ENCODE measurements around the gene WWOX.

WWOX gene

GRCh38 chr16:78836802-78837491, 737.5 kb downstream of the WWOX start:
- DNase-seq = peak; percentile 37

- DNase-seq = no peak
Observed at GRCh38 chr16:78837706-78838105, 738.3 kb downstream of the WWOX start.

DNA sequence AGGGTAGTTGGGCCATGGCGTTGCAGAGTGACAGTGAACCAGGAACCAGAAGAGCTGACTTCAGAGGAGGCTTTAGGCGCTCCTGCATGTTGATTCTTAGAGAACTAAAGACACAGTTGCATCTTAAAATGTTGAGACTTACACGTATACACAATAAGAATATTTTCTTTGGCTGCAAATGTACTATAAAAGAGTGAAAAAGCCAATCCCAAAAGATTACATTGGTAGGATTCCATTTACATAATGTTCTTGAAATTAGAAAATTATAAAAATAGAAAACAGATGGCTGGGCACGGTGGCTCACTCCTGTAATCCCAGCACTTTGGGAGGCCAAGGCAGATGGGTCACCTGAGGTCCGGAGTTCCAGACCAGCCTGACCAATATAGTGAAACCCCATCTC, 738.8 kb downstream of the WWOX start:
- no peak for DNase-seq

GRCh38 chr16:78842950-78843349, 743.5 kb downstream of the WWOX start:
- DNase-seq = no peak

- no peak for DNase-seq
Observed at GRCh38 chr16:78843978-78844377, 744.5 kb downstream of the WWOX start.

DNA sequence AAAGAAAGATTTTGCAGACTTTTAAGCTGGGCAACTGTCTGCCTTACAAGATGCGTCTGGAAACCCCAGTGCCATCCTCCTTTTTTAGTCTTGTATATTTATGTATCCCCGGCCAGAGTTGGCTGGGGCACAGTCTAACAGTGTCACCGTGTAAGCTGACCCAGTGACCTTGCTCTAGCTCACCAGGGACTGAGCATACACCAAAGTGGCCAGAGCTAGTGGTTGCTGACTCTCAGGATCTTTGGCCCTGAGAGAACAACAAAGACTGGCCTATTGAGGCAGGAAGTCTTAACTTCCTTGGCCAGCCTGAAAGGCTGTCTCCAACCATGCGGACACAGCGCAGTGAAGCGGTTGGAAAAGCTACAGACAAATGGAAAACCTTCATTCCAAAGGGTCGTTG, 745.2 kb downstream of the WWOX start:
- no peak for DNase-seq

GRCh38 chr16:78851266-78851665, 751.8 kb downstream of the WWOX start:
- DNase-seq = no peak

- DNase-seq = no peak
Observed at GRCh38 chr16:78852081-78852635, 752.7 kb downstream of the WWOX start.

- DNase-seq = no peak
Observed at GRCh38 chr16:78862022-78862421, 762.6 kb downstream of the WWOX start.

GRCh38 chr16:78866521-78866920, 767.1 kb downstream of the WWOX start:
- DNase-seq = no peak

GRCh38 chr16:78869492-78869891, 770.0 kb downstream of the WWOX start:
- DNase-seq = no peak

DNA sequence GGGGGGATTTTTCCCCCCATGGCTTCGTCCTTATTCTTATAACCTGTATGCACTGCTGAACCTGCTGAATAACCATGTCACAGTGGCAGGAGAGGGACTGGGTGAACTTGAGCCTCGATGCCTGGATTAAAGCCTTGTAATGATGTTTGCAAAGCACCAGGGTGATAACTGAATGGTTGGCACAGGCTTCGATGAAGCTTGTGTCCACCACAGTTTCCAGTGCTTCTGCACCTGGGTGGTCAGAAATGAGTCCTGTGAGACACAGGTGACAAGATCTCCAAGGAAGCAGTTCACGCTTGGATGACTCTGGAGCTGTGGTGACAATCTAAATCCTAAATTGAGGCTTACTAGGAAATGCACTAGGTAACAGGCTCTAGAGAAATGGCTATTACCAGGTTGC, 771.8 kb downstream of the WWOX start:
- no peak for DNase-seq

GRCh38 chr16:78876671-78877070, 777.2 kb downstream of the WWOX start:
- DNase-seq = no peak

GRCh38 chr16:78877114-78877655, 777.7 kb downstream of the WWOX start:
- DNase-seq = no peak

- no peak for DNase-seq
Observed at GRCh38 chr16:78878570-78878969, 779.1 kb downstream of the WWOX start.

DNA sequence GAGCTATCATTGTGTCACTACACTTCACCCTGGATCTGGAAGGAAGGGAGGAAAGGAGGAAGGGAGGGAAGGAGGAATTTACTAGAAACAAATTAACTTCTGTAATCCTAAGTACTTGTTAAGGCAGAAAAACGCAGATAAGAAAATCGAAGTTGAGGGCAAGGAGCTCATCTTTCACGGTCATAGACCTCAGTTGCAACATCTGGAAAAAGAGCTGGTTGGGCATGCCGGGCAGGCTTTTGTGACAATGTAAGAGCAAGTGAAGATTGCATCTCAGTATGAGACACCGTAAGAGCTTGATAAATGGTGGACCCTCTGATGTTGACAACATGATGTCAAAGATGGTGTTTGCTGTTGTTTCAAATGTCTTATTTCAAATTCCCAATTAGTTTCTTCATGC, 779.6 kb downstream of the WWOX start:
- DNase-seq = no peak

- DNase-seq = no peak
Observed at GRCh38 chr16:78882150-78882549, 782.7 kb downstream of the WWOX start.

- DNase-seq = peak; percentile 48
Observed at GRCh38 chr16:78882751-78883150, 783.3 kb downstream of the WWOX start.

DNA sequence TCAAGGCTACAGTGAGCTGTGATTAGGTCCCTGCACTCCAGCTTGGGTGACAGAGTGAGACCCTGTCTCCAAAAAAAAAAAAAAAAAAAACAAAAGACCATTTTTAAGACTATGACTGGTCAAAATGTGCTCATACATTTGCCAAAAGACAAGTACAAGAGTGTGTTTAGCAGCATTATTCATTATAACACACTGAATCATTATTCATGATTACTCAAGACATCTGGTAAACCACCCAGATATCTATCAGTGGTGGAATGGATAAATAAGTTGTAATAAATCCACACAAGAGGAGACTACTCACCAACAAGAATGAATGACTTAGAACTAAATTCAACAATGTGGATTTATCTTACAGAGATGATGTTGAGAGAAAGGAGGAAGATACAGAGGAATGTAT, 784.8 kb downstream of the WWOX start:
- no peak for DNase-seq

DNA sequence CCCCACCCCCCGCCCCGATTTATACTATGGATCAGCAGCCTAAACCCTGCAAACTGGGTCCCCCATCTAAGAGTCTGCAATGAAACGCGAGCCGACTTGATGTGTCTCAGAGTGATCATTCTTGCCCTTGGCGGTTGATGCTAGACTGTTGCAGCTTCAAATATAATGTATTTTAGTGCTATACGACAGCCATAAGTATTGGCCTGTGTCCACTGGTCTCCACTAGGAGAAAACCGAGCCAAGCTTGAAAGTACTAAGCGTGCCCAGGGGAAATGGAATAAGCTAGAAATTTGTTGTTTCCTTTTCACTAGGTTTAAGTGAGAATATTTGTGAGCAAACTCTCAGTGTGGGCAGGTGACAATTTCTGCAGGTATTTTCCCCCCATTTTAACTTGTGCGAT, 789.9 kb downstream of the WWOX start:
- no peak for DNase-seq

- DNase-seq = peak; percentile 19
Observed at GRCh38 chr16:78890373-78890895, 791.0 kb downstream of the WWOX start.

- peak; percentile 32 for DNase-seq
Observed at GRCh38 chr16:78892951-78893733, 793.7 kb downstream of the WWOX start.

DNA sequence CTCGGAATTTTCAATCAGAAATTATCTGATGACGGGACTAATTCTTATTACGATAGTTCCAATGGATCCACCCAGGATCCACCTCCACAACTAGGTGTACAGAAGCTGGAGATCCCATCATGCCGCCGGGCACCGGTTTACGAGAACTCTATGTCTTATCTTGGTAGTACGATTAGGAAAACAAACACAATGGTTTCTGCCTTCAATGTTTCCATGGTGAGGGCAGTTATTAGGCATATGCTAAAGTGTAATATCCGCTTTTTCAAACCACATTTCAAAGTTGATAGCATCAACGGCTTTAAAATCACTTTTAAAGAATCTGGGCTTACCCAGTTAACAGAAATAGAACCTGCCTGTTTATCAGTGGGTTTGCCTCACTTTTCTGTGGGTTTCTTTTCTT, 795.4 kb downstream of the WWOX start:
- DNase-seq = peak; percentile 50

DNA sequence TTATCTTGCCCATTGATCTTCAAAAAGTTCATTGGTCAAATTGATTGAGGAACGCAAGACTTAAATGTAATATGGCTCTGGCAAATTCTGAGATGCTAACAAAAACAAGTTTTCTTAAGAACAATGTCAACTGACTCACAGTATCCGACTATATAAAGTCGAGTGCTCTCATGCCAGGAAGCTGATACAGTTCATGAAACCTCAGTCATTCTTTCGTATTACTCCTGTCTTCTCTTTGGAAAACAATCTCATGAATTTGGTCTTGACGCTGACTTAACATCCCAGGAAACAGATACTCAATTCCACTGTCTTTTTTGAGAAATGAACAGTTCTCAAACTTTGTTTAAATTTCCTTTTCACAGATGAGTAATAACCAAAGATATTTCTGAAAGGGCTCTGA, 796.2 kb downstream of the WWOX start:
- DNase-seq = peak; percentile 65

Measured in activated CD4-positive, alpha-beta T cell treated with anti-CD3 and anti-CD28 coated beads, Interleukin-2, Interleukin-6, amounts not matched to agents 100 ng/mL and 50 ng/mL, durations not matched to agents 16 hours and 8 hours (primary cell).